Measurements from ENCODE around the gene GRP.
"Not testable (repeated sequence)": the region's sequence is repeated elsewhere in the genome, so short reads cannot be mapped to it uniquely, and the experiment has no call there.

The GRP gene

GRCh38 chr18:59229701-59230443 lies 9.9 kb downstream of the GRP start:
- no peak for FAIRE-seq

GRCh38 chr18:59231114-59231513 lies 11.2 kb downstream of the GRP start:
- no peak for FAIRE-seq

GRCh38 chr18:59231877-59232276 lies 11.9 kb downstream of the GRP start:
- no peak for FAIRE-seq

- no peak for FAIRE-seq
These were observed 12.5 kb downstream of the GRP start for GRCh38 chr18:59232309-59233016.

- no peak for FAIRE-seq
These were observed 13.1 kb downstream of the GRP start for GRCh38 chr18:59233017-59233410.

GRCh38 chr18:59238385-59238784 lies 18.4 kb downstream of the GRP start:
- no peak for FAIRE-seq

GRCh38 chr18:59239642-59240041 lies 19.7 kb downstream of the GRP start:
- FAIRE-seq = no peak

- FAIRE-seq = no peak
These were observed 22.9 kb downstream of the GRP start for GRCh38 chr18:59242906-59243305.

- no peak for FAIRE-seq
These were observed 26.8 kb downstream of the GRP start for GRCh38 chr18:59246796-59247195.

- peak; percentile 68 for FAIRE-seq
These were observed 29.3 kb downstream of the GRP start for GRCh38 chr18:59249199-59249774.

GRCh38 chr18:59255491-59255890 lies 35.5 kb downstream of the GRP start:
- FAIRE-seq = not testable (repeated sequence)

GRCh38 chr18:59261842-59262241 lies 41.9 kb downstream of the GRP start:
- FAIRE-seq = not testable (repeated sequence)

GRCh38 chr18:59262243-59262642 lies 42.3 kb downstream of the GRP start:
- FAIRE-seq = not testable (repeated sequence)

GRCh38 chr18:59263661-59264060 lies 43.7 kb downstream of the GRP start:
- no peak for FAIRE-seq

GRCh38 chr18:59264121-59264571 lies 44.2 kb downstream of the GRP start:
- FAIRE-seq = no peak

GRCh38 chr18:59264651-59265245 lies 44.8 kb downstream of the GRP start:
- no peak for FAIRE-seq

GRCh38 chr18:59265246-59265973 lies 45.5 kb downstream of the GRP start:
- FAIRE-seq = no peak

- FAIRE-seq = no peak
These were observed 46.0 kb downstream of the GRP start for GRCh38 chr18:59265974-59266369.

- FAIRE-seq = no peak
These were observed 46.5 kb downstream of the GRP start for GRCh38 chr18:59266459-59266858.

- no peak for FAIRE-seq
These were observed 47.0 kb downstream of the GRP start for GRCh38 chr18:59266886-59267502.

- FAIRE-seq = no peak
These were observed 47.7 kb downstream of the GRP start for GRCh38 chr18:59267503-59268126.
